PC-3 (cell line): ENCODE measurements around the gene SOCS6. TPM values are rescaled to one million over a fixed set of nuclear protein-coding genes. Genes with fewer than 3 reads are reported as not detected.
"Not testable (repeated sequence)": the region's sequence is repeated elsewhere in the genome, so short reads cannot be mapped to it uniquely, and the experiment has no call there.

Source experiments
- ATAC-seq: fragments of 200-7000 bp; cut with Tn5 transposase; 2 replicates; pipeline ENCODE4 v1.9.1; 2020; ENCODE audit warnings: mild to moderate bottlenecking, moderate library complexity
- BruUV-seq: library from RNA; stranded (reverse); fragments of 400-500 nt; replicated peaks from 2 replicates; lab custom pipeline; 2021; lab: Mats Ljungman, UMichigan
- CTCF ChIA-PET: fragments of 300-600 bp; sonication (Branson Sonifier 250); formaldehyde crosslinking; loops from one replicate; lab custom pipeline; 2022; ENCODE audit warnings: antibody characterized with exemption; lab: Charles Lee
- POLR2A ChIA-PET: fragments of 300-600 bp; sonication (Branson Sonifier 250); formaldehyde crosslinking; loops from one replicate; lab custom pipeline; 2022; ENCODE audit warnings: antibody characterized with exemption; ENCODE audit not compliant: unreplicated experiment; lab: Charles Lee
- DNase-seq: peaks from one replicate; pipeline ENCODE4 v3.0.0-alpha.2; 2015
- H2AFZ ChIP-seq: fragments of 300-600 bp; sonication (generic); 2 replicates; pipeline ENCODE4 v1.6.0; 2016; ENCODE audit warnings: antibody characterized with exemption, low read length
- H3F3A ChIP-seq: fragments of 300-600 bp; sonication (generic); one replicate; pipeline ENCODE4 v1.6.0; 2017; ENCODE audit warnings: antibody characterized with exemption, low read length, control low read depth, mild to moderate bottlenecking; ENCODE audit not compliant: unreplicated experiment
- H3K27ac ChIP-seq: fragments of 300-600 bp; sonication (generic); 2 replicates; pipeline ENCODE4 v1.5.1; 2016; ENCODE audit warnings: mild to moderate bottlenecking, low read length
- H3K27me3 ChIP-seq: fragments of 300-600 bp; sonication (generic); 2 replicates; pipeline ENCODE4 v1.6.1; 2016; ENCODE audit warnings: low read length, mixed read lengths
- H3K36me3 ChIP-seq: fragments of 300-600 bp; sonication (generic); 2 replicates; pipeline ENCODE4 v1.6.1; 2016; ENCODE audit warnings: low read depth, mixed run types, low read length, mixed read lengths
- H3K4me1 ChIP-seq: fragments of 300-600 bp; sonication (generic); 2 replicates; pipeline ENCODE4 v1.5.1; 2016; ENCODE audit warnings: low read length; ENCODE audit not compliant: insufficient read depth
- H3K4me2 ChIP-seq: fragments of 300-600 bp; sonication (generic); 2 replicates; pipeline ENCODE4 v1.6.0; 2016; ENCODE audit warnings: low read length
- H3K4me3 ChIP-seq: fragments of 300-600 bp; sonication (generic); 2 replicates; pipeline ENCODE4 v1.5.1; 2016; ENCODE audit warnings: mild to moderate bottlenecking, low read length, mixed read lengths
- H3K79me2 ChIP-seq: fragments of 300-600 bp; sonication (generic); 2 replicates; pipeline ENCODE4 v1.6.1; 2017; ENCODE audit warnings: low read length, mixed read lengths
- H3K9ac ChIP-seq: fragments of 300-600 bp; sonication (generic); 2 replicates; pipeline ENCODE4 v1.6.0; 2016; ENCODE audit warnings: mild to moderate bottlenecking, low read length
- H3K9me2 ChIP-seq: fragments of 300-600 bp; sonication (generic); replicated peaks from 2 replicates; pipeline ENCODE4 v1.6.1; 2016; ENCODE audit warnings: mixed run types, low read length, mixed read lengths
- H3K9me3 ChIP-seq: fragments of 300-600 bp; sonication (generic); 2 replicates; pipeline ENCODE4 v1.6.1; 2016; ENCODE audit warnings: low read length, mixed read lengths
- H4K20me1 ChIP-seq: fragments of 300-600 bp; sonication (generic); 2 replicates; pipeline ENCODE4 v1.6.1; 2016; ENCODE audit warnings: low read length, mixed read lengths
- CTCF ChIP-seq: fragments of 300-600 bp; sonication (generic); conservative IDR thresholded peaks from 2 replicates; pipeline ENCODE4 v1.5.1; 2017; ENCODE audit warnings: antibody characterized with exemption, low read depth, mild to moderate bottlenecking, low read length
- EZH2 ChIP-seq: fragments of 300-600 bp; sonication (generic); IDR thresholded peaks from one replicate; pipeline ENCODE4 v1.6.1; 2017; ENCODE audit warnings: antibody characterized with exemption, mild to moderate bottlenecking, low read length; ENCODE audit not compliant: unreplicated experiment
- EZH2phosphoT487 ChIP-seq: fragments of 300-600 bp; sonication (generic); IDR thresholded peaks from 2 replicates; pipeline ENCODE4 v1.6.1; 2018; ENCODE audit warnings: mild to moderate bottlenecking, antibody characterized with exemption, low read length, borderline replicate concordance
- intact Hi-C: fragments of 100-400 bp; cut with micrococcal nuclease; formaldehyde crosslinking; loops from 2 replicates; pipeline ENCODE4 v1.9.0; 2023
- total RNA-seq: library from RNA; depleted of rRNA; stranded (reverse); fragments of >200 nt; gene quantifications from 2 replicates; pipeline ENCODE4 v1.2.3, GENCODE V29; 2014

Gene SOCS6
- total RNA-seq, 1 experiment from 2014 or later = 17.9 TPM

GRCh38 chr18:70337139-70337972 lies 48.5 kb downstream of the SOCS6 start:
- H3K9me2 ChIP-seq = no peaks in the 10 kb centered on the region
- TSS peak; percentile 30 for BruUV-seq
- peaks cover 48% of the 10 kb centered on the region for H3K4me1 ChIP-seq
- peak overlapping the region; percentile 78 for H3K27ac ChIP-seq
- H3K9ac ChIP-seq = peak overlapping the region; percentile 39
- CTCF ChIA-PET = no interaction called here
- no peak overlapping the region for H3K4me3 ChIP-seq
- H4K20me1 ChIP-seq = no peaks in the 10 kb centered on the region
- no peaks in the 10 kb centered on the region for H3K79me2 ChIP-seq
- no peaks in the 10 kb centered on the region for H3K27me3 ChIP-seq
- intact Hi-C loops = no loop called here
- ATAC-seq = peak; percentile 97
- H2AFZ ChIP-seq = no peak overlapping the region
- peaks cover 4% of the 10 kb centered on the region; the same call in 1 of the 2 replicates for H3K9me3 ChIP-seq
- POLR2A ChIA-PET = interaction anchor here (0.5 kb wide), 1 partner anchor 62 kb away, joined by 3 read pairs; no protein-coding TSS in a partner anchor
- no peaks in the 10 kb centered on the region for H3F3A ChIP-seq
- TF ChIP-seq EZH2phosphoT487 (no peak), EZH2 (no peak), CTCF (no peak)
- DNase-seq = peak; percentile 94
- H3K4me2 ChIP-seq = peak overlapping the region; percentile 32
- H3K36me3 ChIP-seq = peaks cover 45% of the 10 kb centered on the region

GRCh38 chr18:70338890-70339289 lies 50.0 kb downstream of the SOCS6 start:
- Histone ChIP-seq H3K27ac (no peak overlapping the region), H3K4me3 (no peak overlapping the region), H3K9me3 (peaks cover 4% of the 10 kb centered on the region; the same call in 1 of the 2 replicates), H3F3A (no peaks in the 10 kb centered on the region), H3K9ac (no peak overlapping the region), H3K4me1 (peaks cover 34% of the 10 kb centered on the region), H4K20me1 (no peaks in the 10 kb centered on the region), H3K4me2 (no peak overlapping the region), H3K36me3 (peaks cover 42% of the 10 kb centered on the region), H2AFZ (no peak overlapping the region), H3K79me2 (no peaks in the 10 kb centered on the region), H3K27me3 (no peaks in the 10 kb centered on the region), H3K9me2 (no peaks in the 10 kb centered on the region)
- no peak for DNase-seq
- POLR2A ChIA-PET = no interaction called here
- ATAC-seq = no peak
- intact Hi-C loops = no loop called here
- CTCF ChIA-PET = no interaction called here
- BruUV-seq = no TSS peak
- TF ChIP-seq EZH2 (no peak), CTCF (no peak), EZH2phosphoT487 (no peak)

- POLR2A ChIA-PET = no interaction called here
- Histone ChIP-seq H3K4me3 (no peak overlapping the region), H3K4me1 (peaks cover 23% of the 10 kb centered on the region), H3K9me2 (no peaks in the 10 kb centered on the region), H3K9ac (no peak overlapping the region), H3K4me2 (no peak overlapping the region), H3F3A (no peaks in the 10 kb centered on the region), H3K9me3 (peaks cover 4% of the 10 kb centered on the region; the same call in 1 of the 2 replicates), H3K79me2 (no peaks in the 10 kb centered on the region), H4K20me1 (no peaks in the 10 kb centered on the region), H2AFZ (no peak overlapping the region), H3K36me3 (peaks cover 32% of the 10 kb centered on the region), H3K27me3 (no peaks in the 10 kb centered on the region), H3K27ac (no peak overlapping the region)
- no TSS peak for BruUV-seq
- intact Hi-C loops = no loop called here
- CTCF ChIA-PET = no interaction called here
- DNase-seq = no peak
- no peak for ATAC-seq
- TF ChIP-seq EZH2 = no peak
- no peak for TF ChIP-seq EZH2phosphoT487
- TF ChIP-seq CTCF = no peak
Observed at GRCh38 chr18:70339915-70340314, 51.1 kb downstream of the SOCS6 start.

GRCh38 chr18:70348481-70348880 lies 59.6 kb downstream of the SOCS6 start:
- CTCF ChIA-PET, H3K27ac ChIP-seq, H3K9ac ChIP-seq, H3K9me3 ChIP-seq, H3F3A ChIP-seq, H3K4me1 ChIP-seq, H3K4me3 ChIP-seq, H3K79me2 ChIP-seq, H2AFZ ChIP-seq, H3K4me2 ChIP-seq, H4K20me1 ChIP-seq, BruUV-seq, intact Hi-C loops, H3K27me3 ChIP-seq, POLR2A ChIA-PET, H3K9me2 ChIP-seq, ATAC-seq: not testable (repeated sequence)
- peaks cover 26% of the 10 kb centered on the region for H3K36me3 ChIP-seq
- DNase-seq = peak; percentile 31
